Measurements from ENCODE around the gene SERPINH1.

DNA sequence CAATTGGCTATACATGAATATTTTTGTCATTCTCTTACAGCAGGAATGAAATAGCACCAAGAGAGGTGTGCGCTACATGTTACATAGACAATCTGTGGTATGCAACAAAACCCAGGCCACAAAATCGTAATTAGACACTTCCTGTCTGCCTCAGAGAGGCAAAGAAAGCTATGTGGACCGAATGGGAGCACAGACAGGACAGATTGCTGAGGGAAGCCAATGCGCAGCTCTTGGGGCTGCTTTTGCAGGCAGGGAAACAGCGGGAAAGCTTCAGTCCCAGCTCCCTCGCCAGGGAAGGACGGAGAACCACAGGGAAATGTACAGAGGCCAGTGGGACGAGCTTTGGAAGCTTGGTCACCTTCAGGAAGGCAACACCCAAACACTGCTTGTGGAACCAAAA is 40.9 kb downstream of the SERPINH1 start:
- TF ChIP-seq CTCF (IDR thresholded peaks at IDR 0.05) (no peak), POLR2A (IDR thresholded peaks at IDR 0.05) (no peak), EP300 (IDR thresholded peaks at IDR 0.05) (no peak)
